Adrenal gland (tissue), 12 donors: ENCODE data around the gene PLCB1. TPM values are rescaled to one million over a fixed set of nuclear protein-coding genes. Genes with fewer than 3 reads are reported as not detected.

Experiments
- DNase-seq, 7 donors: peaks; one replicate each; pipeline ENCODE4 v3.0.0-alpha.2; 2019 to 2020
- H3K27ac ChIP-seq, 5 donors: fragments of 200-600 bp; sonication (generic) in 4 of 5; 1 replicate in 3 of 5; 2 replicates in 2 of 5; pipeline versions ENCODE4 v1.5.1 to v1.8.0; 2016 to 2020; ENCODE audit warnings: mild to moderate bottlenecking in 1 of 5
- H3K27me3 ChIP-seq: fragments of 200-600 bp; 2 replicates; pipeline ENCODE4 v1.8.0; 2021
- H3K36me3 ChIP-seq, 2 donors: fragments of 200-600 bp; replicated peaks in 1 of 2; 1 replicate in 1 of 2; 2 replicates in 1 of 2; pipeline versions ENCODE4 v1.5.1 to v1.8.0; 2018 to 2022
- H3K4me1 ChIP-seq, 2 donors: fragments of 200-600 bp; replicated peaks in 1 of 2; 1 replicate in 1 of 2; 2 replicates in 1 of 2; pipeline versions ENCODE4 v1.5.1 to v1.8.0; 2018 to 2021
- H3K4me3 ChIP-seq, 4 donors: fragments of 200-600 bp; sonication (generic) in 3 of 4; one replicate each; pipeline ENCODE4 v1.5.1; 2016 to 2018
- H3K9me3 ChIP-seq, 3 donors: fragments of 200-600 bp; sonication (generic) in 1 of 3; replicated peaks in 1 of 3; 1 replicate in 2 of 3; 2 replicates in 1 of 3; pipeline versions ENCODE4 v1.5.1 to v1.8.0; 2016 to 2021
- POLR2A ChIP-seq, 2 donors: fragments of 450-650 bp; IDR thresholded peaks; one replicate each; pipeline ENCODE4 v1.6.1; 2017; ENCODE audit warnings: antibody characterized with exemption in 2 of 2, mild to moderate bottlenecking in 2 of 2, moderate library complexity in 1 of 2
- WGBS, 4 donors: extraction: QIAGEN DNeasy Blood & Tissue Kit in 2 of 4; methylation state at CpG; one replicate each; pipeline versions ENCODE4 v1.1.5 to v1.1.7; 2013 to 2017; 5-methylcytosine and 5-hydroxymethylcytosine counted together
- intact Hi-C, 2 donors: fragments of 100-400 bp; cut with DNase I; formaldehyde crosslinking; loops; one replicate each; pipeline versions ENCODE4 v1.14.1 to v1.15.0; 2022 to 2023
- polyA plus RNA-seq, 3 donors: library from polyadenylated mRNA; stranded (reverse); fragments of 200-250 nt in 2 of 3; fragments of 350-450 nt in 1 of 3; fragmentation: Illumina TruSeq in 1 of 3; extraction: RNeasy Lipid Tissue Mini Kit (QIAGEN cat#74804) in 1 of 3; gene quantifications; one replicate each; pipeline ENCODE4 v1.2.3, GENCODE V29; 2013 to 2014
- total RNA-seq, 9 donors: library from RNA; depleted of rRNA in 4 of 9; stranded (reverse); fragments of >200 nt in 4 of 9; fragments of 120-200 nt in 1 of 9; fragmentation: NEBNext Ultra II Directional in 1 of 9; extraction: Animal tissue kit (Norgen Biotek cat#: 25700) in 1 of 9; gene quantifications; one replicate each; pipeline versions ENCODE4 v1.1.0 to v1.2.4, GENCODE V29; 2013 to 2023
- TF ChIP-seq, protein P1 (sequence below), 6 experiments: fragments of 450-650 bp in 4 of 6; fragments of 200-600 bp in 2 of 6; sonication (generic) in 1 of 6; IDR thresholded peaks; 1 replicate in 5 of 6; 2 replicates in 1 of 6; pipeline versions ENCODE4 v1.5.1 to v1.8.0; 2016 to 2021; ENCODE audit warnings: antibody characterized with exemption in 6 of 6, mild to moderate bottlenecking in 2 of 6, moderate library complexity in 1 of 6
- donor health status: healthy with polysubstance abuse.
- donor health status: Bipolar disorder and iron deficiency.
- donor health status: DM: yes; HTN: yes; CAD: no.
- donor health status: DM: no; HTN: no; CAD: no.
- donor health status: DM: no; HTN: no; CAD: no.
- donor health status: DM: yes; HTN: yes; CAD: no.

PLCB1 gene
- total and polyA plus RNA-seq, 12 donors = 7.7 to 56.6 (median 27.9) TPM

DNA sequence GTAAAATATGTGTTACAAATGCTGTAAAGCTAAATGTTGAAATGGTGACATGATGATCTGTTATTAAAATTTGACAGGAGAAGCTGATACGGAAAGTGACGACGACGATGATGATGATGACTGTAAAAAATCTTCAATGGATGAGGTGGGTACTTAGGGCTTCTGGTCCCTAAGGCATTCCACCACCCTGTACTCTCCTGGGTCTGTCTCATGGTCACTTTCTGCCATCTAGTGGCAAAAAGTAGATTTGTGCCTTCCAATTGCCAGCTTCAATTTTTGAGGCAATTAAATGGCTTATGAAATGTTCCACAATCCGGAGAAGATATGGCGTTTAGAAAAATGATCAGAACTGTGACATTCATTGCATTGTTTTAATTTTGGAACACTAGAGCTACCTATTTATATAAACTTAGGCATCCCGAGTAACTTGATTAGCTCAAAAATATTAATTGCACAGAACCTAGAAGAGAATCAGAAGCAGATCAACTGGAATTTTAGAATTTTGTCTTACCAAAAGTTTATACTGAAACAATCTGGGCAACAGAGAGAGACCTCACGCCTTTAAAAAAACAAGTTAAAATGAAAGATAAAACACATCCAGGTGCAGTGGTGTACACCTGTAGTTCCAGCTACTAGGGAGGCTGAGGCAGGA lies 590.3 kb downstream of the PLCB1 start:
- DNase-seq = peak; percentile 26 to 65 (median 46)
- Histone ChIP-seq H3K4me3 (no peak overlapping the region), H3K27me3 (no peaks in the 10 kb centered on the region), H3K27ac (no peak overlapping the region), H3K9me3 (no peaks in the 10 kb centered on the region), H3K36me3 (no peaks in the 10 kb centered on the region), H3K4me1 (no peaks in the 10 kb centered on the region)
- no peak for TF ChIP-seq POLR2A (IDR thresholded peaks at IDR 0.05)
- TF ChIP-seq, protein P1, sequence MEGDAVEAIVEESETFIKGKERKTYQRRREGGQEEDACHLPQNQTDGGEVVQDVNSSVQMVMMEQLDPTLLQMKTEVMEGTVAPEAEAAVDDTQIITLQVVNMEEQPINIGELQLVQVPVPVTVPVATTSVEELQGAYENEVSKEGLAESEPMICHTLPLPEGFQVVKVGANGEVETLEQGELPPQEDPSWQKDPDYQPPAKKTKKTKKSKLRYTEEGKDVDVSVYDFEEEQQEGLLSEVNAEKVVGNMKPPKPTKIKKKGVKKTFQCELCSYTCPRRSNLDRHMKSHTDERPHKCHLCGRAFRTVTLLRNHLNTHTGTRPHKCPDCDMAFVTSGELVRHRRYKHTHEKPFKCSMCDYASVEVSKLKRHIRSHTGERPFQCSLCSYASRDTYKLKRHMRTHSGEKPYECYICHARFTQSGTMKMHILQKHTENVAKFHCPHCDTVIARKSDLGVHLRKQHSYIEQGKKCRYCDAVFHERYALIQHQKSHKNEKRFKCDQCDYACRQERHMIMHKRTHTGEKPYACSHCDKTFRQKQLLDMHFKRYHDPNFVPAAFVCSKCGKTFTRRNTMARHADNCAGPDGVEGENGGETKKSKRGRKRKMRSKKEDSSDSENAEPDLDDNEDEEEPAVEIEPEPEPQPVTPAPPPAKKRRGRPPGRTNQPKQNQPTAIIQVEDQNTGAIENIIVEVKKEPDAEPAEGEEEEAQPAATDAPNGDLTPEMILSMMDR (IDR thresholded peaks at IDR 0.05) = peak; percentile 73 to 90 (median 86)
- intact Hi-C loops = loop anchor here in 1 of 2 donors (5.0 kb wide), 3 partner anchors 590 to 785 kb away; partner anchors contain the start of gene PLCB1
- WGBS, 4 donors = 28 to 38% (median 31%) methylated on average over 8 of the region's 8 CpGs

DNA sequence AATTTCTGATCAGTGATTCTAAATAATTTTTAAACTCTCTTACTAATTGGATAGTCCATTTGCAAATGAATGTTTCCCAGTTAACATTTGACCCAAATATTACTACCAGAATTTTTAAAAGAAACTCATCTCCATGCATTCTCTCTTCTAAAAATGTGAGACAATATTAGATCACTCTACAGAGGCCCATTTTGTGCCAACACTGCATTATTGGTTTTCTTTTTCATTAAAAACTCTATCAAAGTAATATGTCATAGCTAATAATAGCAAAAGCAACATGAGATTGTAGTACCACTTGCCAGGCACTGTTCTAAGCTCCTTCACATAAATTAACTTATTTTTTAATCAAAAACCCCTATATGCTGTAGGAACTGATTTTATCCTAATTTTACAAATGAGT lies 591.2 kb downstream of the PLCB1 start:
- TF ChIP-seq POLR2A (IDR thresholded peaks at IDR 0.05) = no peak
- TF ChIP-seq, protein P1 (IDR thresholded peaks at IDR 0.05) = no peak
- H3K27ac ChIP-seq = no peak overlapping the region
- no peaks in the 10 kb centered on the region for H3K4me1 ChIP-seq
- H3K36me3 ChIP-seq = no peaks in the 10 kb centered on the region
- no peak overlapping the region for H3K4me3 ChIP-seq
- no peak for DNase-seq
- no peaks in the 10 kb centered on the region for H3K27me3 ChIP-seq
- no peaks in the 10 kb centered on the region for H3K9me3 ChIP-seq
- intact Hi-C loops = loop anchor here in 1 of 2 donors (5.0 kb wide), 3 partner anchors 591 to 786 kb away; partner anchors contain the start of gene PLCB1

DNA sequence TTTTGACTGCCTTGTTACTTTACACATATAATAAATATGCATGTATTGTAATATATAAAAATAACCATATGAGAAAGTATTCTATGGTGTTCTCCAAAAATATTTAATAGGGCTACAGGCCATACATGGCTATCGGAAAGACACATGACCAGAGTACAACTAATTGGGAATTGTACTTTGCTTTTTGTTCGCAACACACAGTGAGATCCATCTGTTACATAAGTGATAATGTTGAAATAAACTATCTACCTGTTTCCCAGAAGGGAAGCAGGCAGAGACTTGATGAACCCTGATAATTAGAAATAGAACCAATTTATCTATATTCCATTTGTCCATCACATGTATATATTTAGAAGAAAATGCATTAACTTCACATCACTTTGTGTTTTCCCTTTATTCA lies 592.8 kb downstream of the PLCB1 start:
- WGBS, 4 donors = 89 to 97% (median 95%) methylated on average over 2 of the region's 2 CpGs
- Histone ChIP-seq H3K9me3 (no peaks in the 10 kb centered on the region), H3K36me3 (no peaks in the 10 kb centered on the region), H3K4me3 (no peak overlapping the region), H3K27me3 (no peaks in the 10 kb centered on the region), H3K27ac (no peak overlapping the region), H3K4me1 (no peaks in the 10 kb centered on the region)
- TF ChIP-seq POLR2A (IDR thresholded peaks at IDR 0.05) = no peak
- TF ChIP-seq, protein P1 (IDR thresholded peaks at IDR 0.05) = no peak
- intact Hi-C loops = loop anchor here in 1 of 2 donors (5.0 kb wide), 3 partner anchors 593 to 788 kb away; partner anchors contain the start of gene PLCB1
- no peak for DNase-seq

DNA sequence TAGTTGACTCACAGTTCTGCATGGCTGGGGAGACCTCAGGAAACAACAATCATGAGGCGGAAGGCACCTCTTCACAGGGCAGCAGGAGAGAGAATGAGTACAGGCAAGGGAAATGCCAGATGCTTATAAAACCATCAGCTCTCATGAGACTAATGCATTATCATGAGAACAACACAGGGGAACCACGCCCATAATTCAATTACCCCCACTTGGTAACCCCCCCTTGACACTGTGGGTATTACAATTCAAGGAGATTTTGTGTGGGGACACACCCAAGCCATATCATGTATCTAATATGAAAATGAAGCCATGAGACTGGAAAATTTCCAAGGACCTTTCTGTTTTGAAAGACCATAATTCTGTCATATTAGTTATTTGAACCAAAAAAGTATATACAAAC lies 594.4 kb downstream of the PLCB1 start:
- TF ChIP-seq, protein P1 (IDR thresholded peaks at IDR 0.05) = no peak
- TF ChIP-seq POLR2A (IDR thresholded peaks at IDR 0.05) = no peak
- Histone ChIP-seq H3K9me3 (no peaks in the 10 kb centered on the region), H3K4me3 (no peak overlapping the region), H3K27me3 (no peaks in the 10 kb centered on the region), H3K36me3 (no peaks in the 10 kb centered on the region), H3K27ac (no peak overlapping the region), H3K4me1 (no peaks in the 10 kb centered on the region)
- DNase-seq = no peak
- intact Hi-C loops = no loop called here
- WGBS, 4 donors = 91 to 94% (median 92%) methylated on average over 2 of the region's 2 CpGs
